GM18909 (cell line): ENCODE results near the gene RNF43.

Source experiments
- ATAC-seq: cut with Tn5 transposase; IDR thresholded peaks from one replicate; pipeline ENCODE4 v1.9.1; 2021; ENCODE audit warnings: mild to moderate bottlenecking; ENCODE audit not compliant: unreplicated experiment, poor library complexity

RNF43 gene

DNA sequence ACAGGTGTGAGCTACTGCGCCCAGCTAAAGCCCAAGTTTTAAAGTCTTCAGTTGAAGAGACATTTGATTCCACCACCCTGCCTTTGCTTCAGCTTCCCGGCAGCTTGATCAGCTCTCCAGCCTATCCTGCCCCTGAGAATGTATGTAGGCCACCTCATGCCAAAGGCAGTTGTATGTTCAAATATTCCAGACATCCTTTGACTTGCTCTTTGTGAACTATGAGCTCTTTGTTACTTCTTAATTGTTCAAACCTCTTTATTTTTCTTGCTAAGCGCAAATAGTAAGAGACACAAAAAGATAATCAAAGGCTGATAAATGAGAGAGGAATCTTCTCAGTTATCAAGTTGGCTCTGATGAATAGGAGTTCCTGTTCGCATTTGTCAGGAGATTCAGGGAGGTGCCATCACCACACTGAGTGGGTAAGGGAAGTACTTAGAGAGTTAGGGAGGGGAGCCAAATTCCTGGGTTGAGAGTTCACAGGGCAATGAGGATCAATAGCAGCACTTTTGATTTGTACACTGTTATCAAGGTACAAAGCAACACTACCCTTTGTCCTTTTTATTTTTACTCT is 33.4 kb downstream of the RNF43 start:
- no peak for ATAC-seq

DNA sequence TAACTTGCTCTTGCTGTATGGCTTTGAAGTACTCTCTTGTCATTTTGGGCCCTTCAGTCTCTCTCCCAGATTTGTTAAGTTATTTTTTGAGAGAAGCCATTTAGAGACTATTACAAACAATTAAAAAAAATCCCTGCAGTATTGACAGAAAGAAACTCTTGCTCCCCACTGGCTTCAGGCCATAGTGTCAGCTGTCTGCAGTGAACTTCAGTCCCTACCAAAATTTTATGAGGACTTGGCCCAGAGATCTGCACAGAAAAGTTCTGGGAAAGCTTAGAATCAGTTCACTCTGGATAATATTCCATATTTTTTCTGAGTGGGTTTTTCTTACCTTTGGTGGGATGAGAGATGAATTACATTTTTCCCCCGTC is 34.5 kb downstream of the RNF43 start:
- ATAC-seq: no peak

DNA sequence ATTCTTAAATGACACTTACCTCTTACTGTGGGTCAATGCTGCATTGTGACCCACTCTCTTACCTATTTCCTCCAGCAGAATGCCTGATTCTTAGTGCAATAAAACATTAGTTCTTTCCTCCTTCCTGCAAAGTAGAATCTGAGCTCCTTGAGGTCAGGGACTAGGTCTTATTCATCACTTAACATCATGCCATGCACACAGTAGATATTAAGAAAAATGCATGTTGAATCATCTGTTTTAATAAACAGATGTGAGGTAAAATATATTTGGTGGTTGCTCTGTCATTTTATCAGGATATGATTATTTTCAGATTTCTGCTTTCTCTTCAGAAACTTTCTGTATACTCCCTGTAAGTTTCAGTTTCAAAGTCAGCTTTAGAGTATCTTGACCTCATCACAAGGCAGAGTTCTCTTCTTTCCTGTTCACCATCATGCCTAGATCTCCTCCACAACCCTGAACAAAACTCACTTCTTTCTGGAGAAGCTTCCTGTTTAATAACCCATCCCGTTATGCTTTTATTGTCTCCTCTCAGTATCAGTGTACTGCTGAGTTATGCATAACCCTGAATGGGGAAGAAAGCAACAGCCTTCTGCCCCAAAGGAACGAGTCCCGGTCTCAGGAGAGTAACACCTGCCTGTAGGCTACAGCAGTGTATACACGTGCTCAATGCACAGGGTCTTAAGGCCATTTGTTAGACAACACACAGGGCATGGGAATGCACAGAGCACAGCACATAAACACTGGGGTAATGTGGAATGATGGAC is 35.0 kb downstream of the RNF43 start:
- peak; percentile 61 for ATAC-seq

DNA sequence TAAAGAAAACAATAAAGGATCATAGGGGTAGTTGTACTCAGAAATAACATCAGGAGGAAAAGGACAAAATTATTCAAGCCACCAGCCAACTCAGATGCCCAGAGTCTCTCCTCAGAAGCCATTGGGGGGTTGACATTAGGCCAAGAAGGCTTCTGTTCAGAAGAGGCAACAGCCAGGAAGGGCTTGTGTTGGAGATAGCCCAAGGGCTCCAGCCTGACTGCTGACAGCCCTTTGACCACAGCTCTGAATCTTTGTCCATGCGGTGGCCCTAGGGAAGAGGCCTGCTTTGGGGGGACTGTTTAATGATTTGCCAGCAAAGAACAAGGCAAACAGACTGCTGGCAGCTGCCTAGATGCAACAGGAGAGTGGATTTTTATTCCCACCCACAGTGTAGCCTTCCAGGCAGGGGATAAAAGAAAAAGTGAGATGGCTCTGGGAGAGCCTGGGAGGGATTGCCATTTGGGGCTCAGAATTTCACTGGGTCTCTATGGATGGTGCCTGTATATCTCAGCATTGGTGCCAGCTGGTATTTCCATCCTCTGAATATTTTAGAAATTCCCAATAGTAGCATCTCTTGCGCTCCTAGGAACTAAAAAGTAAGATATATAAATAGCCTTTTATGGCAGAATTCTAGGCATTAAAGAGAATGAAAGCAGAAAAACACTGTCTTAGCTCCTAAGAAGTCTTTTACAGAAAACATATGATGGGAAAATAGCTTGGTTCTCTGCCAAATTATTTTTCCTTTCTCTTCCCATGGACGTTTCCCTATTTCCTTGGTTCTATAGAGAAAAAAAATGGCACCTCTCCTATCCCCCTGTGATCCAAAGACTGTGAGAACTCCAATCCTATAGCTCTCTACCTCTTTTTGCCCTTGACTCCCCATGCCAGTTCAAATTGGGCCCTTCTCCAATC is 36.0 kb downstream of the RNF43 start:
- no peak for ATAC-seq

DNA sequence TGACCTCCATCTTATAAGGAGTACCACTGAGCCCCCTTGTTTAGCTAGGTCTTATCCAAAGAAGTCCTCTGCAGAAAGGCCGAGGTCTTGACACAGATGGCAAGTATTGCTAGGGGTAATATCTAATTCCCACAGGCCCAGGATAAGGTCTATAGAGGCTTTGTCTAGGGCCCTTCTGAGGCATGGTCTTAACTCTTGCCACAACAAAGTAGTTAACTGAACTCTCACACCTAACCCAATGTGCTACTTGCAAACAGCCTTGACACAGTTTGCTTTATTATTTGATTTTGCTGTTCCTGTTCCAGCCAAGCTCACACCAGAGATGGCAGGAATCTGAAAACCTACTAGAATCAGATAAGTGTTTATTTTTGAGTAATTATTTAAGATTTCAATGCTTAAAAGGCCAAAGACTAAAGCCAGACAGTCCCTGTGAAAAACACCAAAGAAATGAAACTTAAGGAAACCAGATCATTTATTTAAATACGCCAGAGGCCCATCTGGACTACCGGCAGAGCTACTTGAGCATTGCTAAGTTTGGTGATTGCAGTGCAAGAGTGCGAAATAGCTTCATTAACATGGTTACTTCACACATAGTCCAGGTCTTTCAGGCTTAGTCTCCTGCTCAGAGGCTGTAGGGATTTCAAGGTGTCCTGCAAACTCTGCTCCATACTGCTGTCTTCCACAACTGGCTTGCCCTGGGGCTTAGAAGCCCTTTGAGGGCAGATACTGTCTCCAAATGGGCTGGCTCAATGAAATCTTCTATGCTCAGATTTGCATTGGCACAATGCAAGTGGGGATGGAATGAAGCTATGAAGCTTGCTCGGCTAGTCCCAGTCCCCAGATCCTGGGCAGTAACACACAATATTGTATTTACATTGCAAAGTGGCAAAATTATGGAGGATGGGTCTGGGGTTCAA is 36.9 kb downstream of the RNF43 start:
- ATAC-seq: no peak

DNA sequence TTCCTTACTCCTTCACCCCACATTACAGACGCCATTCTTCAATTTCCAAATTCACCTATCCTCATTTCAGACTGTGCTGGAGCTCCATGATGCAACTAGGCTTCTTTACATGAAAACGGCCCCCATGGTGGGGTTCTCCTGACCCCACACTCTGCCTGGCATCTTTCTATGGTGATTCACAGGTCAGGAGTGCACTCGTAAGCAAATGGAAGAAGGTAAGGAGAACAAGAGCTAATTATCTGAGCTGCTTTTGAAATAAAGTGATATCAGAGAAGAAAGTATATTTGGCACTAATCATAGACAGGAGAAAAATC is 37.9 kb downstream of the RNF43 start:
- ATAC-seq: no peak

DNA sequence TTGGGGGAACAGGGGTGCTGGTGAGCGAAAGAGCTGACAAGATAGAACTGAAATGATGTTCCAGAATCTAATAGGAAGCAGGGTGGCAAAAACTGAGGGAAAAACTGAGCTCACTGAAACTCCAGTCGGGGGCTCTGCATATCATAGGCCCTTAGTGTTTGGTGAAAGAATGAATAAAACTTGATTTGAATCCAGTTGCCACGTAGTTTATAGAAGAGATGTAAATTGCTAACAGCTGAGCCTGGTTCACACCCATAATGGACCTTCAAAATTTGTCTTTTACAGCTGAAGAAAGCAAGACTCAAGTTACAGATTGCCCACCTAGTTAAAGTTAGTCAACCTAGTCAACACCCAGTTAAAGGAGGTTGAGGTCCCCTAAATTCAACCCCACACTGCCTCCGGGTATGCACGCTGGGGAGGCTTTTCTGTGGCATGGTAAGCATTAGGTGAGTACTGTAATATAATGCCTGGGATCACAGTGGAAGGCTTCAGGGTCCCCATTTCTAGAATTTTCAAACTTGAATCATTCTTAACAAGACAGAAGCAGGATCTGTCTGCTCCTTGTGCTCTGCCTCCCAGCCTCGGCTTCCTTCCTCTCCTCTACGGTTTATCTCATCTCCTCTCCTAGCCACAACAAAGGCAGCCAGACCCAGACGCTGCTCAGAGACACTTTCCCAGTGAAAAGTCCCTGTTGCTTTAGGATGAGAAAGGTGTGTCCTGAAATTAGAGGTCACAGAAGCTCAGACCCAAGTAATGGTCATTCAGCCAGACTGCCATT is 38.4 kb downstream of the RNF43 start:
- ATAC-seq: no peak

DNA sequence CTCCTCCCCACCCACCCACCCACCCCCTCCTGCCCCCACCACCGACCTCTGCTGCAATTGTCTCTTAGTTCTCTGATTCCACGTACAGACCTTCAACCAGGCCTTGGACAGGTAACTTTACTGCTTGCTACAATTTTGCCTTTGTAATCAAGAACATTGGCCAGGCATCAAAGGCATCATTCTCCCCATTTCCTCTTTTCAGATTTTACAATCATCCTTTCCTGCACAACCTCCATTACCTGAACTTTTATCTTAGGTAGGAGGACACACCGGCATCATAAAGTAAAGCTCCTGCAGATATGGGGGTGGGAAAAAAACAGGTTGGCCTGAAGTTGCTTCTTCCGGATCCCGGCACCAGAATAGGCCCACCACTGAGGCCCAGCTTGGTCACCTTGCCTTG is 39.7 kb downstream of the RNF43 start:
- ATAC-seq: no peak

DNA sequence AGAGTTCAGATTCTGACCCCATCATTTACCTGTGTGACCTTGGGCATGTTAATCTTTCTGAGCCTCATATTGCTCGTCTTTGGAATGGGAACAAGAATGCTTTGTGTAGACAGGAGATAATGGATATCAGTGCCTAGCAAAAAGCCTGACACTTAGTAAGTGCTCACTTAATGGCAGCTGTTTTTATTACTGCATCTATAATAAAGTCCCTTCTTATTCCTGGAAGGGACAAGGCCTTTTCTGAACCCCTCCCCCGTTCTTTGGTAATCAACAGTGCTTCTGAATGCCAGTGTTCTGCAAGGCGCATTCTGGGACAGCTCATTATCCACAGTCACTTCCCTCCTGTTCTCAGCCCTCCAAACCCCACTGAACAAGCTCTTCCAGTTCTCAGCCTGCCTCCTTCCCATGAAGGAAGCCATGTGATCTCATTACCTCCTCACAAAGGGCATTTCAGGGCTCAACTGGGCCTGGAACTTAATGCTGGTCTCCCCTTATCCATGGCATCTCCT is 40.2 kb downstream of the RNF43 start:
- no peak for ATAC-seq

DNA sequence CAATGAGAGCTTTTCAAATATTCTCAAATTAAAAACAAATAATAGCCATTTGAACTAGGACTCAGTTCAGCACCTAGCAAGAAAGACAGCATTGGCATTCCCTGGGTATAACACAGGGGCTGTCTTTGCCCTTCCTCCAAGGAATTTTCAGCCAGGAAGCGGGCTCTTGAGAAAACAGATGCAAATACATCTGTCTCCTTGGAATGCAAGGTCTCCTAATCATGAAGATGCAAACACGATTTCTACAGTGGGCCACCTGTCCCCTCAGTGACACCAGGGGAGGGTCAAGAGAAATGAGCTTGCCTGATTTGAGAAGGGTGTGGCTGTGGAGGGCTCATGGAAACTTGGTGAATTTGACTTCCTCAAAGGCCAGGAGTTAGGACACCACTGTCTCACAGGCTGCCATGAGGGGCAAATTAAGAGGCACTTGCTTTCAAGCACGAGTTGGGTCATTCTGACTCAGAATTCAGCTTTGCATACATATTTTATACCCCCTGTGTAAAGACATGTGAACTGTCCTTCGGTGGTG is 40.8 kb downstream of the RNF43 start:
- ATAC-seq: no peak

DNA sequence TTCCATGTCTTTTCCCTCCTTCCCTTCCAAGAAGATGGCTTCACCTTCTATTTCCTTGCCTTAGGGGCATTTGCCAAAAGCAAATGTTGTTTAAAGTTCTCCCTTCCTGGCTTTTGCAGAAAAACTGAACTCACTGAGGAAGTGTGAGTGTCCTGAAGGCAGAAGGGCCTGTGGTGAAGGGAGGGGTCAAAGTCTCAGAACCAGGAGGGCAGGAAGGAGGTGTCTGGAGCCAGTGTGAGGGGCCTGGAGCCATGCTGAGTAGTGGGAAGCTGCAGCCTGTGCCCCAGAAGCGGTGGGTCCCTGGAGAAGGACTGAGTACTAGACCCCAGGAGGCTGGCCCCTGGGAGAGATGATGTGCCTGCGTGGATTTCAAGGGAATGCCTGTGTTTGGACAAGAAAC is 41.5 kb downstream of the RNF43 start:
- ATAC-seq: no peak

DNA sequence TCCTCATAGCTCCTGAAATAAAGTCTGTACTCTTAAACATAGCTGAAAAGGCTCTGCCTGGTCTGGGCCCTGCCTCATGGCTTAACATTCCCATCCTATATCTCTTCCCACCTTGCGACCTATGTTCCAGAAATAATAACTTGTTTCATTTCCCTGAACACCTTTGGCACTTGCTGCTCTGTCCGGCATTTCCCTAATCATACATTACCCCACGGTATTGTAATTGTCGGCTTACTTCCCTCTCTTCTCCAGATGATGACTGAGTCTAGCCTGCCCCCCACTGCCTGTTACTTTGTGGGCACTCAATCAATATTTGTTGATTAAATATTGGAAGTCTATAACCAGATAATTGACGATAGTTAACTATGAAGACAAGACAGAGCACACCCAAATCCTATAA is 42.1 kb downstream of the RNF43 start:
- no peak for ATAC-seq

DNA sequence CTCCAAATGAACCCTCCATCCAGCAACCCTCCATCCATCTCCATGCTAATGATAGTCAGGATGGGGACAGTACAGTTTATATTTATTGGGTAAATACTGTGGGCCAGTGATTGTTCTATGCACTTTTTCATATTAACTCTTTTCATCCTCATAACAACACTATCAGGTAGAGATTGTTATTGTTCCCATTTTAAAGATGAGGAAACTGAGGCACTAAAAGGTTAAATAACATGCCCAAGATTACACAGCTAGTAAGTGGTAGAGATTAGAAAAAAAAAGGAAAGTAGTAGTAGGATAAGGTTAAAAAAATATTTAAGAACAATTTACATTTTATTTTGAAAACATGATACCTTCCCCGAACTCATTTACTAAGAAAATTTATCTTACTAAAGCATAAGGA is 43.4 kb downstream of the RNF43 start:
- ATAC-seq: no peak

DNA sequence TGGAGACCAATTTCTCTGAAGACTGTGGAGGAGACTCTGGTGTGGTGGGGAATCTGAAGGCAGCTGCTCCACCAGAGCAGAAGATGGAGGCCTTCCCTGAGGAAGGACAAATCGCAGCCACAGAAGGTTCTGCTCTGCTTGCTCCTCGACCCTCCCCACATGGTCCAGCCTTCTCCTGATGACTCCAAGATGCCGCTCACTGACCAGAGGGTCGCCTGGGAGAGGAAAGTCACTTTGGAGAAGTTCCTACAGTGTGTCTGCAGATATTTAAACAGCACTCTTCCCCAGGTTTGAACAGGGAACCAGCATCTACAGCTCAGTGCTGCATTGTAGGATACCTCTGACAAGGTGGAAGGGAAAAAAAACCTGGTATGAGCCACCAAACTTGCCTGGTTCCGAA is 44.3 kb downstream of the RNF43 start:
- ATAC-seq: no peak

DNA sequence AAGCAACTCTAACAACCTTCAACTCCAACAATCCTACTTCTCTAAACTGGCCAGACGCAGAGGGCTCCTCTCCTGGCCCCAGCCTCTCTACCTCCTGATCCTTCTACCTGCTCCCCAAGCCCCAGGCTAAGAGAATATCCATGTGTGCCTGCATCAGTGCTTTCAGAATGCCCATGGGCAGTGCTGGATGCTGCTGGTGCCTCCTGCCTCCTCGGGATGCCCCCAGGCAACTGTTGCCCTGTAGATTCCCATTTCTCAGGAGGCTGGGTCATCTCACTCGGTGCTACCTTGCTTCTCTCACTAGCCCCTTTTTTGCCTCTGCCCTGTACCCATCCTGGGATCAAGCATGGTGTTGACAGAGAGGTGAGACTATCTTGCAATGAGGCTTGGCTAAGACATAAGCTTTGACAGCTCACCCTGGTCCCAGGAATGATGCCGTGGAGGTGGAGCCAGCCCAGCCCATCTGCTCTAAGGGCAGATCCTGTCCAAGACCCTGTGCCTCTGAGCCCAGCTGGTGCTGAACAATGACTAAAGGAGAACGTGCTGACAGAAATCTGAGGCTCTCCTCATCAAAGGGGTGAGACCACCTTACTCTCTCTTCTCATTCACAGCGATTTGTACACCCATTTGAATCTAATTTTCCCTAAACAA is 45.9 kb downstream of the RNF43 start:
- ATAC-seq: no peak

DNA sequence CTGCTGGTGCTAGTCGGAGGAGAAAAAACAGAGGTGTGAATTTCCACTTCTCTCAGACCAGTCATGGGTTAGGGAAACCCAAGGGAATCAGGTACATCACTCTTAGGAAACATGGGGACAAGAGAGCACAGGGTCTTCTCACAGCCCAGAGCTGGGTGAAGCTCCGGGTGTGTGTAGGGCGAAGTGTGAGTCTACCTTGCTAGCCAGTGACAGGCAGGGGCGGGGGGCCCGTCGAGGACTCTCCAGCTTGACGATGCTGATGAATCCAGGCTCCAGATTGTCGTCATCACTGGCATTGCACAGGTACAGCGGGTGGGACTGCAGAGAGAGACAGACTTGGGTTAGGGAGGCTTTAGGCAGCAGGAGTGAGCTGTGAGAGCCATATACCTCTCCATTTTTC is 46.6 kb downstream of the RNF43 start:
- ATAC-seq: no peak

DNA sequence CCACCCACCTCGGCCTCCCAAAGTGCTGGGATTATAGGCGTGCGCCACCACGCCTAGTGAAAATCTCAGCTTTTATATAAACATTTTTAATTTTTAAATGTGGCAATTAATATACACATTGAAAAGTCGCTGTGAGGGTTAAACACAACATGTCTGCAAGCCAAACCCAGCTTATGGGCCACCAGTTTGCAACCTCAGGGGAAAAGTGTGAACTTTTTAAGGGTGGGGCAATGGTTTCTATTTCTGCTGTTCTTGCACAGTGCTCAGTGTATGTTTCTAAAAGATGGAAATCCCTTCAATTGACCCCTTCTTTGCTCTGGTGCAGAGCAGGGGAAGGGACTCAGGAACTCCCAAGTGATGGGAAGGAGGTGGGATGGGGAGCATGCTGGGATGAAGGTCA is 47.0 kb downstream of the RNF43 start:
- ATAC-seq: no peak

DNA sequence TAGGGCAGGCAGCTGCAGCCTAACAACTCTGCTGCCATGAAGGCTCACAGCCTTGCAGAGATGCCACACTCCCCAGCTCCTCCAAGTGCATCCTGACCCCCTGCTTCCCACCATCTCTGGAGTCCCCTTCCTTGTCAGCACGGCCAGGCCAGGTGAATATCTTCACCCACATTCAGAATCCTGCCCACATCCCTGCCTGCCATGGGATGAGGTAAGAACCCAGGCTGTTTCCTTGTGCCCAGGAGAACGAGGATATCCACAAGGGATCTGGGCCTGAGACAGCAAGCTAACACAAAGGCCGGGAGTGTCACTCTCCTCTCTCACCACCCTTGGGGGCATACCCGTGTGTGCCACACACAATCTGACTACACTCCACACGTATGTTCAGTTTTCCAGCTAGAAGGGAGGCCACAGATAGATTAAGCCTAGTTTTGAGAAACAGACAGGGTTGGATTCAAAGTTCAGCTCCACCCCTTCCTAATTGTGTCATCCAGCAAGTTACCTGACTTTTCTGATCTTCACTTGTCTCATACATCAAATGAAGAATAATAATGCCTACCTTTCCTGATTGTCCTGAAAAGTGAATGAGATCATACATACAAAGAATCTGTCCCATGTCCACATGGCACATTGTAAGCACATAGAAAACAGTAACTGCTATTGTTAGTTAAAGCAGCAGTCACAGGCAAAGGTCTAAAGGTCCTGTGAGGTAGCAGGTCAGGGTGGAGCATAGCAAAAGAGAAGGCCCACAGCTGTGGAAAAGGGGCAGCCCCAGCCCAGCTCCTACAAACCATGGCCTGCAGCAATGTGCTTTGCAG is 47.9 kb downstream of the RNF43 start:
- no peak for ATAC-seq
